ENCODE data around the gene CTCF.

CTCF gene

DNA sequence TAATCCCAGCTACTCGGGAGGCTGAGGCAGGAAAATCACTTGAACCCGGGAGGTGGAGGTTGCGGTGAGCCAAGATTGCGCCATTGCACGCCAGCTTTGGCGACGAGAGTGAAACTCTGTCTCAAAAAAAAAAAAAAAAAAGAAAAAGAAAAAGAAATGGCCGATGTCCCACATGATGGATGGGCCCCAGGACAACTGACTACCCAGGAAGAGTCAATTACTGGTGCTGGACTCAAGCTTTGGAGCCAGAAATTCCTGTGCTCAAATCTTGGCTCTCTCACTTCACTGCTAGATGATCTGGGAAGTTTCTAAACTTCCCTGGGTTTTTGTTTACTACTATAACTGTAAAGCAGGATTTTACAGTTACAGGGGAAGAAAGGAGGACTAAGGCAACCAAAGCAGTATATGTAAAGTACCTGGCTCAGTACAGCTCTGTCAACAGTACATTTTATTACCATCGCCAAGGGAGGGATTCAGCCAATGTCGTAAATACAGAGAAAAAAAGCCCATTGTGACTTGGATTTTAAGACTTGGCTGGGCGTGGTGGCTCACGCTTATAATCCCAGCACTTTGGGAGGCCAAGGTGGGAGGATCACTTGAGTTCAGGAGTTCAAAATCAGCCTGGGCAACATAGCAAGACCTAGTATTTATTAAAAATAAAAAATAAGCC is 116.2 kb downstream of the CTCF start:
- DNase-seq (ENCODE audit: low read depth in 3 of 3), result no peak

DNA sequence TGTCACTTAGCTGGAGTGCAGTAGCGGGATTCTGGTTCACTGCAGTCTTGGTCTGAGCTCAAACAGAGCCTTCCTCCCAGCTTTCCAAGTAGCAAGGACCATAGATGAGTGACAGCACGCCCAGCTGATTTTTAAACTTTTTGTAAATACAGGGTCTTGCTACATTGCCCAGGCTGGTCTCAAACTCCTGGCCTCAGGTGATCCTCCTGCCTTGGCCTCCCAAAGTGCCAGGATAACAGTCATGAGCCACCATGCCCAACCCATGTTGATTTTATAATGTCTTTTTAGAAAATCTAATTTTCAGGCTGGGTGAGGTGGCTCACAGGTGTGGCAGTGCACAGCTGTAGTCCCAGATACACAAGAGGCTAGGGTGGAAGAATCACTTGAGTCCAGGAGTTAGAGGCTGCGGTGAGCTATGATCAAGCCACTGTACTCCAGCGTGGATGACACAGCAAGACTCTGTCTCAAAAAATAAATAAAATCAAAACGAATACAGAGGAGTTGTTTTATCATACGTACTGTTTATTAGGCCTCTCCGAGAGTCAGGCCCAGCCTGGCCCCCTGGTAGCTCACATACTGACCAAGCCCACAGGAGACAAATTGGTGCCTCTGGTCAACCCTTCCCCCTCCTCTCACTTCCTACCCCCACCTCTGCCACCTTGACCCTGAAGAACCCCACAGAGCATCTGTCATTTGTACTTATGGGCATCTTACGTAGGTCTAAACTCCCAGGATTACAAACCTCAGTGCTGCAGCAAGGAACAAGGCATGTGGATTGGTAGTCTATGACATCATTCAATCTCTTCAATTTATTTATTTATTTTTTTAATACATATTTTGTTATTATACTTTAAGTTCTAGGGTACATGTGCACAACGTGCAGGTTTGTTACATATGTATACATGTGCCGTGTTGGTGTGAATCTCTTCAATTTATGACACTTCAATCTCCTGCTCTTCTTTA is 117.9 kb downstream of the CTCF start:
- no peak for DNase-seq (ENCODE audit: low read depth in 3 of 3)

DNA sequence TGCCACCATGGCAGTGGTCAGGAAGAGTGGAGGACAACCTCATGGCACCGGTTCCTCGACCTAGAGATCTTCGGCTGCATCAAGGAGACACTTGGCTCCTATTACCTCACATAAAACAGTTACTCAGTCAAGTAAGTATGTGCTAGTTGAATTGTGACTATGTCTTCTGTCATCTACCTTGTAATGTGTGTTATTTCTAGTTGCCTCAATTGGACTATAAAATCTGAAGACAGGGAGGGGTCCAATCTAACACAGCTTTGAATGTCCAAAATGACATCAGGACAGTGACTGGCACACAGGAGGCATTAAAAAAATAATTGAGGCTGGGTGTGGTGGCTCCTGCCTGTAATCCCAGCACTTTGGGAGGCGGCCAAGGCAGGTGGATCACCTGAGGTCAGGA is 121.4 kb downstream of the CTCF start:
- DNase-seq (ENCODE audit: low read depth in 3 of 3), result no peak

DNA sequence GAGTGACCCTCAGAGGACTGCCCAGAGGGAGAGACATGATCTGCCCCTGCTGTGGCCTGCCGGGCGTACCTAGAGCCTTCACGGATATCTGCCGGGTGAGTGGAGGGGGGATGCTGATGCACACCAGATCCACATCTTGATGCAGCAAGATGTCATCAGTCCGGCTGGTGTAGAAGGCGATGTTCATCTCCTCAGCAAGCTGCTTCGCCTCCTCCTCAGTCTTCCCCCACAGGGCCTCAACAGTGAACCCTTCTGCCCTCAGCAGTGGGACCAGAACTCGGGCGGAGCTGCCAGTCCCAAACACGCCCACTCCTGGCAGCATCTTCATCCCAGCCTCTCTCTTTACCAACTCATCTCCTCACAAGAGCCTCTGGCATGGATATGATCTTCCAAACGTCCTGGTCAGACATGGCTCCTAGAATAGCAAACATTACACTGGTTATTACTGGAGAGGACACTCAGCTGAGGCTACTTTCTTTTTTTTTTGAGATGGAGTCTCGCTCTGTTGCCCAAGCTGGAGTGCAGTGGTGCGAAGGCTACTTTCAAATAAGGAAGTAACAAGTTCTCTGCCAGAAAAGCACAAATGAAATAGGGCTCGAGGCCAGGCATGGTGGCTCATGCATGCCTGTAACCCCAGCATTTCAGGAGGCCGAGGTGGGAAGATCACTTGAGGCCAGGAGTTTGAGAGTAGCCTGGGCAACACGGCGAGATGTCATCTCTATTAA is 123.2 kb downstream of the CTCF start:
- no peak for DNase-seq (ENCODE audit: low read depth in 3 of 3)

Measured in stimulated activated CD4-positive, alpha-beta T cell treated with anti-CD3 and anti-CD28 coated beads, TNF-alpha, amount 100 ng/mL, for 48 hours (primary cell).